Ascending aorta (tissue), 2 donors: ENCODE data around the gene NTRK3. TPM values are rescaled to one million over a fixed set of nuclear protein-coding genes. Genes with fewer than 3 reads are reported as not detected.

ENCODE experiments used
- DNase-seq, 2 donors: peaks; one replicate each; pipeline ENCODE4 v3.0.0-alpha.2; 2019; ENCODE audit warnings: low spot score in 2 of 2
- H3K27ac ChIP-seq, 2 donors: fragments of 200-600 bp; sonication (generic); one replicate each; pipeline ENCODE4 v1.5.1; 2016 to 2017; ENCODE audit warnings: mild to moderate bottlenecking in 1 of 2
- H3K27me3 ChIP-seq: fragments of 200-600 bp; sonication (generic); one replicate; pipeline ENCODE4 v1.5.1; 2017
- H3K36me3 ChIP-seq, 2 donors: fragments of 200-600 bp; sonication (generic); one replicate each; pipeline ENCODE4 v1.5.1; 2016
- H3K4me1 ChIP-seq, 2 donors: fragments of 200-600 bp; sonication (generic); one replicate each; pipeline ENCODE4 v1.5.1; 2016 to 2017; ENCODE audit warnings: mild to moderate bottlenecking in 1 of 2
- H3K4me3 ChIP-seq, 2 donors: fragments of 200-600 bp; sonication (generic); one replicate each; pipeline ENCODE4 v1.5.1; 2016 to 2017; ENCODE audit warnings: mild to moderate bottlenecking in 1 of 2
- H3K9me3 ChIP-seq, 2 donors: fragments of 200-600 bp; sonication (generic); one replicate each; pipeline ENCODE4 v1.5.1; 2016
- CTCF ChIP-seq, 3 experiments: fragments of 200-600 bp in 2 of 3; fragments of 450-650 bp in 1 of 3; sonication (generic) in 2 of 3; IDR thresholded peaks; one replicate each; pipeline ENCODE4 v1.5.1; 2016 to 2019; ENCODE audit warnings: antibody characterized with exemption in 3 of 3, mild to moderate bottlenecking in 1 of 3, moderate library complexity in 1 of 3
- intact Hi-C: fragments of 100-400 bp; cut with DNase I; formaldehyde crosslinking; loops from one replicate; pipeline ENCODE4 v1.15.1; 2023
- total RNA-seq: library from RNA; depleted of rRNA; stranded (reverse); fragments of >200 nt; gene quantifications from one replicate; pipeline ENCODE4 v1.1.0, GENCODE V29; 2016

Gene NTRK3
- total RNA-seq, 1 donor from 2014 or later, result 52.7 TPM

- peak overlapping the region in 1 of 2 donors; percentile 48 for H3K27ac ChIP-seq
- H3K36me3 ChIP-seq, result no peaks in the 10 kb centered on the region
- H3K9me3 ChIP-seq, result no peaks in the 10 kb centered on the region
- intact Hi-C loops, result no loop called here
- no peak overlapping the region for H3K4me3 ChIP-seq
- DNase-seq, result peak in 1 of 2 donors; percentile 22
- no peaks in the 10 kb centered on the region for H3K27me3 ChIP-seq
- no peak for TF ChIP-seq CTCF (IDR thresholded peaks at IDR 0.05)
- H3K4me1 ChIP-seq, result peaks cover 0 to 9% of the 10 kb centered on the region in 2 donors
Measured at GRCh38 chr15:88003541-88004327, 252.8 kb downstream of the NTRK3 start.

- no peak for TF ChIP-seq CTCF (IDR thresholded peaks at IDR 0.05)
- Histone ChIP-seq H3K27me3 (no peaks in the 10 kb centered on the region), H3K36me3 (no peaks in the 10 kb centered on the region), H3K4me1 (peaks cover 0 to 9% of the 10 kb centered on the region in 2 donors), H3K9me3 (no peaks in the 10 kb centered on the region), H3K4me3 (no peak overlapping the region), H3K27ac (no peak overlapping the region)
- DNase-seq, result peak in 1 of 2 donors; percentile 18
- intact Hi-C loops, result no loop called here
Measured at GRCh38 chr15:88002706-88003105, 253.8 kb downstream of the NTRK3 start.

- intact Hi-C loops, result no loop called here
- H3K27ac ChIP-seq, result no peak overlapping the region
- DNase-seq, result no peak
- TF ChIP-seq CTCF (IDR thresholded peaks at IDR 0.05), result no peak
- no peaks in the 10 kb centered on the region for H3K27me3 ChIP-seq
- peaks cover 0 to 2% of the 10 kb centered on the region in 2 donors for H3K4me1 ChIP-seq
- no peaks in the 10 kb centered on the region for H3K9me3 ChIP-seq
- peaks cover 4% of the 10 kb centered on the region in 2 donors for H3K36me3 ChIP-seq
- no peak overlapping the region for H3K4me3 ChIP-seq
Measured at GRCh38 chr15:87998630-87999029, 257.9 kb downstream of the NTRK3 start.

- peak in 1 of 2 donors; percentile 54 for DNase-seq
- no peak overlapping the region for H3K27ac ChIP-seq
- TF ChIP-seq CTCF (IDR thresholded peaks at IDR 0.05), result no peak
- intact Hi-C loops, result no loop called here
- H3K4me3 ChIP-seq, result no peak overlapping the region
- H3K9me3 ChIP-seq, result no peaks in the 10 kb centered on the region
- H3K4me1 ChIP-seq, result peaks cover 2 to 9% of the 10 kb centered on the region in 2 donors
- H3K27me3 ChIP-seq, result no peaks in the 10 kb centered on the region
- no peaks in the 10 kb centered on the region for H3K36me3 ChIP-seq
Measured at GRCh38 chr15:87986776-87987175, 269.8 kb downstream of the NTRK3 start.

GRCh38 chr15:87985451-87985850 is 271.1 kb downstream of the NTRK3 start:
- no peak overlapping the region for H3K4me3 ChIP-seq
- H3K27me3 ChIP-seq, result no peaks in the 10 kb centered on the region
- peak in 1 of 2 donors; percentile 45 for DNase-seq
- TF ChIP-seq CTCF (IDR thresholded peaks at IDR 0.05), result no peak
- no peaks in the 10 kb centered on the region for H3K9me3 ChIP-seq
- H3K36me3 ChIP-seq, result no peaks in the 10 kb centered on the region
- H3K4me1 ChIP-seq, result peaks cover 2 to 13% of the 10 kb centered on the region in 2 donors
- intact Hi-C loops, result no loop called here
- H3K27ac ChIP-seq, result no peak overlapping the region
